Duodenal mucosa (tissue), 2 donors: Measurements from ENCODE around the gene DBF4.
"Not testable (repeated sequence)": the region's sequence is repeated elsewhere in the genome, so short reads cannot be mapped to it uniquely, and the experiment has no call there.

Experiments
- H3K27ac ChIP-seq: one replicate; pipeline ENCODE4 v1.7.0; 2013; ENCODE audit warnings: low read depth, low read length
- H3K27me3 ChIP-seq, 2 donors: one replicate each; pipeline ENCODE4 v1.7.0; 2013; ENCODE audit warnings: low read length in 2 of 2, control low read depth in 1 of 2; ENCODE audit not compliant: insufficient read depth in 2 of 2, control insufficient read depth in 1 of 2
- H3K36me3 ChIP-seq, 2 donors: one replicate each; pipeline ENCODE4 v1.7.0; 2013; ENCODE audit warnings: low read length in 2 of 2, control low read depth in 1 of 2; ENCODE audit not compliant: insufficient read depth in 2 of 2, control insufficient read depth in 1 of 2
- H3K4me1 ChIP-seq, 2 donors: one replicate each; pipeline ENCODE4 v1.7.0; 2013; ENCODE audit warnings: low read length in 2 of 2, control low read depth in 1 of 2; ENCODE audit not compliant: insufficient read depth in 2 of 2, control insufficient read depth in 1 of 2
- H3K4me3 ChIP-seq, 2 donors: one replicate each; pipeline ENCODE4 v1.7.0; 2013; ENCODE audit warnings: low read length in 2 of 2, low read depth in 1 of 2
- H3K9ac ChIP-seq, 2 donors: one replicate each; pipeline ENCODE4 v1.7.0; 2013; ENCODE audit warnings: low read length in 2 of 2, low read depth in 1 of 2
- H3K9me3 ChIP-seq, 2 donors: one replicate each; pipeline ENCODE4 v1.7.0; 2013; ENCODE audit warnings: low read length in 2 of 2, control low read depth in 1 of 2; ENCODE audit not compliant: control insufficient read depth in 1 of 2

Gene DBF4

GRCh38 chr7:87882151-87882937 lies 6.1 kb downstream of the DBF4 start:
- Histone ChIP-seq H3K27me3 (no peaks in the 10 kb centered on the region), H3K36me3 (peaks cover 0 to 11% of the 10 kb centered on the region in 2 donors), H3K4me3 (no peak overlapping the region), H3K9ac (no peak overlapping the region), H3K4me1 (peaks cover 7 to 8% of the 10 kb centered on the region in 2 donors), H3K9me3 (no peaks in the 10 kb centered on the region), H3K27ac (no peak overlapping the region)

- H3K4me3 ChIP-seq: no peak overlapping the region
- H3K4me1 ChIP-seq: no peaks in the 10 kb centered on the region
- H3K27me3 ChIP-seq: no peaks in the 10 kb centered on the region
- H3K36me3 ChIP-seq: peaks cover 9 to 18% of the 10 kb centered on the region in 2 donors
- no peak overlapping the region for H3K27ac ChIP-seq
- no peak overlapping the region for H3K9ac ChIP-seq
- no peaks in the 10 kb centered on the region for H3K9me3 ChIP-seq
Observed at GRCh38 chr7:87885018-87885417, 8.7 kb downstream of the DBF4 start.

- no peaks in the 10 kb centered on the region for H3K9me3 ChIP-seq
- no peaks in the 10 kb centered on the region for H3K4me1 ChIP-seq
- peaks cover 9 to 18% of the 10 kb centered on the region in 2 donors for H3K36me3 ChIP-seq
- H3K27ac ChIP-seq: no peak overlapping the region
- no peak overlapping the region for H3K9ac ChIP-seq
- H3K27me3 ChIP-seq: no peaks in the 10 kb centered on the region
- H3K4me3 ChIP-seq: no peak overlapping the region
Observed at GRCh38 chr7:87886875-87887274, 10.6 kb downstream of the DBF4 start.

GRCh38 chr7:87895363-87895762 lies 19.1 kb downstream of the DBF4 start:
- H3K9ac ChIP-seq: no peak overlapping the region
- no peaks in the 10 kb centered on the region for H3K27me3 ChIP-seq
- H3K36me3 ChIP-seq: peaks cover 0 to 12% of the 10 kb centered on the region in 2 donors

GRCh38 chr7:87899255-87899654 lies 23.0 kb downstream of the DBF4 start:
- Histone ChIP-seq H3K27me3 (no peaks in the 10 kb centered on the region), H3K4me1 (no peaks in the 10 kb centered on the region), H3K9ac (no peak overlapping the region)

More at GRCh38 chr7:87895363-87895762, 19.1 kb downstream of the DBF4 start:
- Histone ChIP-seq H3K4me3 (no peak overlapping the region), H3K4me1 (no peaks in the 10 kb centered on the region), H3K9me3 (no peaks in the 10 kb centered on the region), H3K27ac (no peak overlapping the region)

GRCh38 chr7:87907136-87907906 lies 31.0 kb downstream of the DBF4 start:
- not testable (repeated sequence) for H3K27me3 ChIP-seq, H3K4me3 ChIP-seq, H3K27ac ChIP-seq, H3K9me3 ChIP-seq, H3K4me1 ChIP-seq, H3K9ac ChIP-seq
- peaks cover 0 to 13% of the 10 kb centered on the region in 2 donors for H3K36me3 ChIP-seq

More at GRCh38 chr7:87899255-87899654, 23.0 kb downstream of the DBF4 start:
- no peaks in the 10 kb centered on the region for H3K9me3 ChIP-seq
- no peak overlapping the region for H3K4me3 ChIP-seq
- no peak overlapping the region for H3K27ac ChIP-seq
- H3K36me3 ChIP-seq: peaks cover 0 to 12% of the 10 kb centered on the region in 2 donors

GRCh38 chr7:87908814-87909213 lies 32.5 kb downstream of the DBF4 start:
- H3K4me1 ChIP-seq, H3K27ac ChIP-seq, H3K27me3 ChIP-seq, H3K4me3 ChIP-seq, H3K9ac ChIP-seq, H3K9me3 ChIP-seq: not testable (repeated sequence)
- peaks cover 0 to 13% of the 10 kb centered on the region in 2 donors for H3K36me3 ChIP-seq

- peaks cover 0 to 5% of the 10 kb centered on the region in 2 donors for H3K36me3 ChIP-seq
- no peak overlapping the region for H3K4me3 ChIP-seq
- H3K9me3 ChIP-seq: no peaks in the 10 kb centered on the region
- no peak overlapping the region for H3K27ac ChIP-seq
- H3K9ac ChIP-seq: no peak overlapping the region
- H3K27me3 ChIP-seq: no peaks in the 10 kb centered on the region
- H3K4me1 ChIP-seq: no peaks in the 10 kb centered on the region
Observed at GRCh38 chr7:87912121-87912520, 35.8 kb downstream of the DBF4 start.

- no peaks in the 10 kb centered on the region for H3K9me3 ChIP-seq
- no peaks in the 10 kb centered on the region for H3K36me3 ChIP-seq
- H3K4me1 ChIP-seq: no peaks in the 10 kb centered on the region
- no peaks in the 10 kb centered on the region for H3K27me3 ChIP-seq
- no peak overlapping the region for H3K9ac ChIP-seq
- no peak overlapping the region for H3K4me3 ChIP-seq
- H3K27ac ChIP-seq: no peak overlapping the region
Observed at GRCh38 chr7:87918740-87919139, 42.4 kb downstream of the DBF4 start.

- Histone ChIP-seq H3K27me3 (no peaks in the 10 kb centered on the region), H3K4me1 (no peaks in the 10 kb centered on the region), H3K9ac (no peak overlapping the region)
Observed at GRCh38 chr7:87919875-87920274, 43.6 kb downstream of the DBF4 start.

More at GRCh38 chr7:87919875-87920274, 43.6 kb downstream of the DBF4 start:
- H3K36me3 ChIP-seq: no peaks in the 10 kb centered on the region
- no peaks in the 10 kb centered on the region for H3K9me3 ChIP-seq
- H3K27ac ChIP-seq: no peak overlapping the region
- H3K4me3 ChIP-seq: no peak overlapping the region
